HEK293T (cell line): ENCODE data around the gene CDH12.
"Not testable (repeated sequence)": the region's sequence is repeated elsewhere in the genome, so short reads cannot be mapped to it uniquely, and the experiment has no call there.

Experiments used
- CTCF ChIA-PET: fragments of 350-600 bp; formaldehyde crosslinking; extraction: SDS; loops from one replicate; lab custom pipeline; 2021; ENCODE audit warnings: antibody characterized with exemption, inconsistent platforms; lab: Yijun Ruan, JAX
- POLR2A ChIA-PET: fragments of 350-600 bp; formaldehyde crosslinking; extraction: SDS; loops from one replicate; lab custom pipeline; 2020; ENCODE audit warnings: antibody characterized with exemption, inconsistent platforms; lab: Yijun Ruan, JAX
- DNase-seq: peaks from one replicate; pipeline ENCODE4 v3.0.0; 2012; ENCODE audit warnings: mixed read lengths; ENCODE audit errors: extremely low spot score
- ARNT ChIP-seq: fragments of 450-650 bp; IDR thresholded peaks from 2 replicates; pipeline ENCODE4 v1.6.1; 2017; ENCODE audit warnings: mild to moderate bottlenecking
- BHLHE40 ChIP-seq: fragments of 450-650 bp; IDR thresholded peaks from 2 replicates; pipeline ENCODE4 v1.6.1; 2016; ENCODE audit warnings: mild to moderate bottlenecking, moderate library complexity, borderline replicate concordance
- CTBP1 ChIP-seq: fragments of 450-650 bp; IDR thresholded peaks from 2 replicates; pipeline ENCODE4 v1.6.1; 2016; ENCODE audit warnings: borderline replicate concordance
- ELF4 ChIP-seq: fragments of 450-650 bp; IDR thresholded peaks from 2 replicates; pipeline ENCODE4 v1.6.1; 2017; ENCODE audit warnings: antibody characterized with exemption
- FOXA1 ChIP-seq: fragments of 450-650 bp; IDR thresholded peaks from 2 replicates; pipeline ENCODE4 v1.6.1; 2016; ENCODE audit warnings: mild to moderate bottlenecking
- FOXK2 ChIP-seq: fragments of 450-650 bp; IDR thresholded peaks from 2 replicates; pipeline ENCODE4 v1.6.1; 2016; ENCODE audit warnings: mild to moderate bottlenecking
- FOXM1 ChIP-seq: fragments of 450-650 bp; IDR thresholded peaks from 2 replicates; pipeline ENCODE4 v1.6.1; 2017; ENCODE audit warnings: mild to moderate bottlenecking, borderline replicate concordance
- HDGF ChIP-seq: fragments of 450-650 bp; IDR thresholded peaks from 2 replicates; pipeline ENCODE4 v1.6.1; 2017; ENCODE audit warnings: antibody characterized with exemption, borderline replicate concordance
- L3MBTL2 ChIP-seq: fragments of 450-650 bp; conservative IDR thresholded peaks from 2 replicates; pipeline ENCODE4 v1.6.1; 2016; ENCODE audit warnings: mild to moderate bottlenecking
- LEF1 ChIP-seq: fragments of 450-650 bp; IDR thresholded peaks from 2 replicates; pipeline ENCODE4 v1.6.1; 2017; ENCODE audit warnings: mild to moderate bottlenecking, borderline replicate concordance
- NFRKB ChIP-seq: fragments of 450-650 bp; IDR thresholded peaks from 2 replicates; pipeline ENCODE4 v1.6.1; 2016; ENCODE audit warnings: mild to moderate bottlenecking, moderate library complexity
- PKNOX1 ChIP-seq: fragments of 450-650 bp; IDR thresholded peaks from 2 replicates; pipeline ENCODE4 v1.6.1; 2016
- SP1 ChIP-seq: fragments of 450-650 bp; IDR thresholded peaks from 2 replicates; pipeline ENCODE4 v1.6.1; 2017
- SUZ12 ChIP-seq: fragments of 450-650 bp; IDR thresholded peaks from 2 replicates; pipeline ENCODE4 v1.6.1; 2016; ENCODE audit warnings: mild to moderate bottlenecking
- TARDBP ChIP-seq: fragments of 450-650 bp; IDR thresholded peaks from 2 replicates; pipeline ENCODE4 v1.6.1; 2016
- ZNF384 ChIP-seq: fragments of 450-650 bp; IDR thresholded peaks from 2 replicates; pipeline ENCODE4 v1.6.1; 2016

The CDH12 gene

GRCh38 chr5:22352493-22352892 lies 500.7 kb downstream of the CDH12 start:
- CTCF ChIA-PET = no interaction called here
- POLR2A ChIA-PET = no interaction called here
- TF ChIP-seq SP1 = no peak
- no peak for TF ChIP-seq CTBP1
- no peak for TF ChIP-seq ARNT
- no peak for TF ChIP-seq TARDBP
- no peak for TF ChIP-seq FOXM1
- no peak for TF ChIP-seq FOXK2
- TF ChIP-seq ZNF384 = no peak
- no peak for TF ChIP-seq SUZ12
- no peak for TF ChIP-seq ELF4
- TF ChIP-seq BHLHE40 = no peak
- no peak for TF ChIP-seq HDGF
- no peak for TF ChIP-seq NFRKB
- no peak for TF ChIP-seq LEF1
- DNase-seq = no peak

- no peak for DNase-seq
- TF ChIP-seq TARDBP (no peak), HDGF (no peak), NFRKB (no peak), SP1 (no peak), LEF1 (no peak), PKNOX1 (no peak), CTBP1 (no peak), ELF4 (no peak), ARNT (no peak), FOXM1 (no peak), SUZ12 (no peak), L3MBTL2 (no peak), BHLHE40 (no peak), FOXK2 (no peak), FOXA1 (no peak), ZNF384 (no peak)
- POLR2A ChIA-PET = no interaction called here
- CTCF ChIA-PET = interaction anchor here (0.7 kb wide), 1 partner anchor 485 kb away, joined by 3 read pairs; no protein-coding TSS in a partner anchor
Measured at GRCh38 chr5:22351178-22351577, 502.0 kb downstream of the CDH12 start.

- ChIA-PET POLR2A (no interaction called here), CTCF (no interaction called here)
- DNase-seq = no peak
- TF ChIP-seq ARNT (no peak), LEF1 (no peak), FOXM1 (no peak), FOXK2 (no peak), CTBP1 (no peak), FOXA1 (no peak), PKNOX1 (no peak), TARDBP (no peak)
Measured at GRCh38 chr5:22348027-22348426, 505.1 kb downstream of the CDH12 start.

- CTCF ChIA-PET = no interaction called here
- POLR2A ChIA-PET = no interaction called here
- DNase-seq = no peak
- TF ChIP-seq HDGF (no peak), FOXA1 (no peak), ARNT (no peak), LEF1 (no peak), TARDBP (no peak), SUZ12 (no peak), CTBP1 (no peak), PKNOX1 (no peak), FOXM1 (no peak), ZNF384 (no peak), NFRKB (no peak), BHLHE40 (no peak), ELF4 (no peak), FOXK2 (no peak), L3MBTL2 (no peak)
Measured at GRCh38 chr5:22344000-22344399, 509.1 kb downstream of the CDH12 start.

- ChIA-PET POLR2A (no interaction called here), CTCF (no interaction called here)
- no peak for TF ChIP-seq SP1
- TF ChIP-seq CTBP1 = no peak
- no peak for TF ChIP-seq NFRKB
- TF ChIP-seq L3MBTL2 = no peak
- no peak for TF ChIP-seq ZNF384
- no peak for TF ChIP-seq FOXK2
- TF ChIP-seq TARDBP = no peak
- no peak for TF ChIP-seq ELF4
- TF ChIP-seq ARNT = no peak
- no peak for TF ChIP-seq BHLHE40
- TF ChIP-seq FOXA1 = no peak
- no peak for TF ChIP-seq SUZ12
- no peak for TF ChIP-seq LEF1
- TF ChIP-seq HDGF = no peak
- no peak for TF ChIP-seq PKNOX1
- TF ChIP-seq FOXM1 = no peak
- no peak for DNase-seq
Measured at GRCh38 chr5:22341406-22341805, 511.7 kb downstream of the CDH12 start.

GRCh38 chr5:22332949-22333348 lies 520.2 kb downstream of the CDH12 start:
- CTCF ChIA-PET, DNase-seq, POLR2A ChIA-PET: not testable (repeated sequence)
